ENCODE measurements around the gene NRBF2. TPM values are rescaled to one million over a fixed set of nuclear protein-coding genes. Genes with fewer than 3 reads are reported as not detected.

NRBF2 gene
- total and polyA plus RNA-seq, 9 donors = 4.8 to 21.4 (median 12.9) TPM

DNA sequence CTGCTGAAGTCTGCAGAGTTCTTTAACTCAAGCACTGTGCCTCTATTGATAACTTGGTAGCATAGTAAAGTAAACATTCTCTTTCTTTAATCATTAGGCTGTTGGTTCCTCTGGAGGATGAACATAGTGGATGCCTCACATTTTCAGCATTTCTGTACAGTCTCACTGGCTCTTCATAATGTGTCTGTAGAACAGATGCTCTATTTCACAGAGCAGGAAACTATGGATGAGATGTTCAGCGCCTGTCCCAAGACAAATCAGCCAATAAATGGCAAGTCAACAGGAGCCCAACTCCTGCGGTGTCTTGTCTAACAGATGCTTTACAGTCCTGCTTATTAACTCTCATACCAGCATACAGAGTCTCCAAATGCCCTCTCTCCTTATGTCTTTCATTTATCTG lies 36.5 kb downstream of the NRBF2 start:
- no peak overlapping the region for H3K27ac ChIP-seq
- no peaks in the 10 kb centered on the region for H3K36me3 ChIP-seq
- WGBS, 3 donors = 59 to 71% (median 59%) methylated on average over 2 of the region's 2 CpGs
- intact Hi-C loops (cut with DNase I) = loop anchor here (5.0 to 10.0 kb wide), 5 partner anchors 465 to 555 kb away; no protein-coding TSS in a partner anchor
- no peak overlapping the region for H3K4me3 ChIP-seq
- no peak for TF ChIP-seq EP300 (IDR thresholded peaks at IDR 0.05)
- no peak for TF ChIP-seq POLR2A (IDR thresholded peaks at IDR 0.05)
- TF ChIP-seq, protein P1, sequence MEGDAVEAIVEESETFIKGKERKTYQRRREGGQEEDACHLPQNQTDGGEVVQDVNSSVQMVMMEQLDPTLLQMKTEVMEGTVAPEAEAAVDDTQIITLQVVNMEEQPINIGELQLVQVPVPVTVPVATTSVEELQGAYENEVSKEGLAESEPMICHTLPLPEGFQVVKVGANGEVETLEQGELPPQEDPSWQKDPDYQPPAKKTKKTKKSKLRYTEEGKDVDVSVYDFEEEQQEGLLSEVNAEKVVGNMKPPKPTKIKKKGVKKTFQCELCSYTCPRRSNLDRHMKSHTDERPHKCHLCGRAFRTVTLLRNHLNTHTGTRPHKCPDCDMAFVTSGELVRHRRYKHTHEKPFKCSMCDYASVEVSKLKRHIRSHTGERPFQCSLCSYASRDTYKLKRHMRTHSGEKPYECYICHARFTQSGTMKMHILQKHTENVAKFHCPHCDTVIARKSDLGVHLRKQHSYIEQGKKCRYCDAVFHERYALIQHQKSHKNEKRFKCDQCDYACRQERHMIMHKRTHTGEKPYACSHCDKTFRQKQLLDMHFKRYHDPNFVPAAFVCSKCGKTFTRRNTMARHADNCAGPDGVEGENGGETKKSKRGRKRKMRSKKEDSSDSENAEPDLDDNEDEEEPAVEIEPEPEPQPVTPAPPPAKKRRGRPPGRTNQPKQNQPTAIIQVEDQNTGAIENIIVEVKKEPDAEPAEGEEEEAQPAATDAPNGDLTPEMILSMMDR (IDR thresholded peaks at IDR 0.05) = no peak
- no peaks in the 10 kb centered on the region for H3K27me3 ChIP-seq
- H3K4me1 ChIP-seq (ENCODE audit: insufficient read depth) = peaks cover 4% of the 10 kb centered on the region
- no peak for DNase-seq
- H3K9me3 ChIP-seq = no peaks in the 10 kb centered on the region

DNA sequence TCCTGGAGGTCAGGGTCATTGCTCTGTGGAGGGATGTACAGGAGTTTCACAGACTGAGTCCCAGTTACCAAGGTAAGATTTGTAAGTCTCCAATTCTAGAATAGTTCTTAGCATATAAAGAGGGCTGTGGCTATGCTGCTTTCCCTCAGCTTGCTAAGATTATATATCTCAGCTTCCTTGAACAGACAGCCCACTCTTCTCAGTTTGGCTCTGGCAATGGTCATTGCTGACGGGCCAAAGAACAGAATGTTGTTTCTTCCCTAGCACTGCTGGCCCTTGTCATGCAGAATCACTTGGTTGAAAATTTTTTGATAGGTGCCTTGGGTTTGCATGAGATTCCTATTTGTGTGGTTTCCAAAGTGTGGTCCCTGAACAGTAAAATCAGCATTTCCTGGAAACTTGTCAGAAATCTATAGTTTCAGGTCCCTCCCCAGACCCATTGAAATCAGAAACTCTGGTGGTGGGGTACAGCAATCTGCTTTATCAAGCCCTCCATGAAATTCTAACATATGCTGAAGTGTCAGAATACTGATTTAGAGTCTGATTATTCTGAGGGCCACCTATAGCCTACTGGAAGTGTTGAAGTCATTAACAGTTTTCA lies 38.2 kb downstream of the NRBF2 start:
- Histone ChIP-seq H3K36me3 (no peaks in the 10 kb centered on the region), H3K27ac (no peak overlapping the region)
- no peak for DNase-seq

DNA sequence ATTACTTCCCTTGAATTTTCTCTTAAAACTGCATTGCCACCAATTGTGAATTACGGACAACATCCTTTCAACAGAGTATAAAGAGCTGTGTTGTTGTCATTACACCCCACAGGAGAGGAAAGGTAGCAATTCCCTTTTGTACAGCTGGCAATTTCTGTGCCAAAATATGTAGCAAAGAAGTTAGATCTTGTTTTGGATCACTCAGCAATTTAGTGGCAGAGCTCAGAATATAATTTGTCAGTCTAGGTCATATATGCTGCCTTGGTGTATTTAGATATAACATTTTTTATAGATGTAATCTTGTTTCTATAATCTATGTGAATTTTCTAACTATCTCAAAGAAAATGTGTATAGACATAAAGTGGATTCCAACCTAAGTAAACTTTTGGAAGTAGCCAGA lies 38.8 kb downstream of the NRBF2 start:
- Histone ChIP-seq H3K4me1 (ENCODE audit: insufficient read depth) (peaks cover 4% of the 10 kb centered on the region), H3K36me3 (no peaks in the 10 kb centered on the region), H3K27me3 (no peaks in the 10 kb centered on the region), H3K27ac (no peak overlapping the region), H3K4me3 (no peak overlapping the region), H3K9me3 (no peaks in the 10 kb centered on the region)
- TF ChIP-seq EP300 (IDR thresholded peaks at IDR 0.05) (no peak), POLR2A (IDR thresholded peaks at IDR 0.05) (no peak)
- TF ChIP-seq, protein P1 (IDR thresholded peaks at IDR 0.05) = no peak
- no peak for DNase-seq
- intact Hi-C loops (cut with DNase I) = no loop called here
- WGBS, 3 donors = 93 to 99% (median 93%) methylated on average over 1 of the region's 1 CpG

More for the DNA sequence above, 38.2 kb downstream of the NRBF2 start:
- Histone ChIP-seq H3K9me3 (no peaks in the 10 kb centered on the region), H3K4me3 (no peak overlapping the region), H3K27me3 (no peaks in the 10 kb centered on the region), H3K4me1 (ENCODE audit: insufficient read depth) (peaks cover 4% of the 10 kb centered on the region)
- WGBS, 3 donors = 22 to 43% (median 27%) methylated on average over 1 of the region's 1 CpG
- TF ChIP-seq EP300 (IDR thresholded peaks at IDR 0.05) (no peak), POLR2A (IDR thresholded peaks at IDR 0.05) (no peak)
- TF ChIP-seq, protein P1 (IDR thresholded peaks at IDR 0.05) = no peak
- intact Hi-C loops (cut with DNase I) = no loop called here

DNA sequence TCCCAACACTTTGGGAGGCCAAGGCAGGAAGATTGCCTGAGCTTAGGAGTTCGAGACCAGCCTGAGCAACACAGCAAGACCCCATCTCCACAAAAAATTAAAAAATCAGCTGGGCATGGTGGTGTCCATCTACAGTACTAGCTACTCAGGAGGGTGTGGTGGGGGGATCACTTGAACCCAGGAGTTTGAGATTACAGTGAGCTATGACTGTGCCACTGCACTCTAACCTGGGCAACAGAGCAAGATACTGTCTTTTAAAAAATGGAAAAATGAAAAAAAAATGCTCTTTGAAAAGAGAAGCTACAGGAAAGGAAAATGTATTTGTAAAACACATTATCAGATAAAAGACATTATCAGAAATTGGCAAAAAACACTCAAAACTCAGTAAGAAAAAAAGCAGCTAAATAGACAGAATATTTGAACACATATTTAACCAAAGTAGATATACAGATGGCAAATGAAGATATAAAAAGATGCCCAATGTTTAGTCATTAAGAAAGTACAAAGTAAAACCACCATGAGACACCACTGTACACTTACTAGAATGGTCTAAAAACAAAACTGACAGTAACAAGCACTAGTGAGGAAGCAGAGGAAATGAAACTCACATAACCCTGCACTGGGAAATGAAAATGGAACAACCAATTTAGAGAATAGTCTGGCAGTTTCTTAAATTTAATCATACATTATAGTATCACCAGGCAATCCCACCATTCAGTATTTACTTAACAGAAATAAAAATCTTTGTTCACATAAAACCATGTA lies 40.5 kb downstream of the NRBF2 start:
- no peak for DNase-seq
- intact Hi-C loops (cut with DNase I) = no loop called here
- Histone ChIP-seq H3K27ac (no peak overlapping the region), H3K9me3 (no peaks in the 10 kb centered on the region), H3K36me3 (no peaks in the 10 kb centered on the region), H3K4me1 (ENCODE audit: insufficient read depth) (peaks cover 4% of the 10 kb centered on the region), H3K4me3 (no peak overlapping the region), H3K27me3 (no peaks in the 10 kb centered on the region)
- WGBS, 3 donors = 94 to 100% (median 100%) methylated on average over 1 of the region's 1 CpG
- TF ChIP-seq POLR2A (IDR thresholded peaks at IDR 0.05) = no peak
- TF ChIP-seq EP300 (IDR thresholded peaks at IDR 0.05) = no peak
- TF ChIP-seq, protein P1 (IDR thresholded peaks at IDR 0.05) = no peak

All from ovary (tissue), 9 donors.